ENCODE measurements around the gene APAF1.
"Not testable (repeated sequence)": the region's sequence is repeated elsewhere in the genome, so short reads cannot be mapped to it uniquely, and the experiment has no call there.

The APAF1 gene

DNA sequence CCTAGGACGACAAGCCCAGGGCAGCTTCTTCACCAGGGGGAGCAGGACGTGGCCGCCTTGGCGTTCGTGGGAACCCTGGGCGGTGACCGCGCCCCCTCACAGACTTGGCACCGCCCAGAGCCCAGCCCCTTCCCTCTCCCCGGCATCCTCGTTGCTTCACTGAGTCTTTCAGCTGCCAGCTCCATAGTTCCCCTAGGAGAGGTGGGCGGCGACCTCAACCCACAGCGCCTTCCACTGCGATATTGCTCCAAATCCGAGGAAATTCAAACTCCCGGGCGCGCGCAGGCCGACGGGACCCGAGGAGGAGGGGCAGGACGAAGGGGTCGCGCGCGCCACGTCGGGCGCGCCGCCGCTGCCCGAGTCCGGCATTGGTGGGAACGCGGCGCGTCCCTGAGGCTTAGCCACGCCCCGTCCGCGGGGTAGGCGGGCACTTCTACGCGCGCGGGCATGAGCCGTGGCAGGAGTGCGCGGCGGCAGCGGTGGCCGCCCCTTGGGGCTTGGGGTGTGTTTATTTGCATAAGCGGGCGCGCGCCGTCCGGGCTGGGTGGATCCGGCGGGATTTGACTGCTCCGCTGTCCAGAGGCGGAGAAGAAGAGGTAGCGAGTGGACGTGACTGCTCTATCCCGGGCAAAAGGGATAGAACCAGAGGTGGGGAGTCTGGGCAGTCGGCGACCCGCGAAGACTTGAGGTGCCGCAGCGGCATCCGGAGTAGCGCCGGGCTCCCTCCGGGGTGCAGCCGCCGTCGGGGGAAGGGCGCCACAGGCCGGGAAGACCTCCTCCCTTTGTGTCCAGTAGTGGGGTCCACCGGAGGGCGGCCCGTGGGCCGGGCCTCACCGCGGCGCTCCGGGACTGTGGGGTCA, at the start of gene APAF1, which contains the start of gene IKBIP:
APAF1 (plus strand) TSS at position 579 of the 860 bp plus-strand sequence. CDS start 3,070 bp downstream, outside the sequence.
IKBIP (minus strand) TSS at position 77 of the 860 bp plus-strand sequence. CDS start 87 bp downstream, outside the sequence.
- DNase-seq (ENCODE audit: low spot score), result peak; percentile 96

GRCh38 chr12:98597313-98597712, 47.8 kb upstream of the APAF1 start:
- DNase-seq (ENCODE audit: low spot score), result not testable (repeated sequence)

DNA sequence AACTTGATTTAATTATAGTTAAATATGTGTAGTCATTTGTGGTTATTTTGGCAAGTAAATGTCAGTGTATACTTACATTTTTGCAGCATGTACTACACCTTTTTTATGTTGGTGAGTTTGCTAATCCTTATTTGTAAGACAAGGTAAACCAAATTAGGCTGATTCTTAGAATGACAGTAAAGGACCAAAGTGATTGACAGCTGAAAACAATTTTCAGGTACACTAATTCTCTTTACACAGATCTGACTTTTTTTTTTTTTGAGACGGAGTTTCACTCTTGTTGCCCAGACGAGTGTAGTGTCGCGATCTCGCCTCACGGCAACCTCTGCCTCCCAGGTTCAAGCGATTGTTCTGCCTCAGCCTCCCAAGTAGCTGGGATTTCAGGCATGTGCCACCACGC, 43.2 kb upstream of the APAF1 start:
- no peak for DNase-seq (ENCODE audit: low spot score)

GRCh38 chr12:98606359-98606988, 38.6 kb upstream of the APAF1 start:
- DNase-seq (ENCODE audit: low spot score), result no peak

DNA sequence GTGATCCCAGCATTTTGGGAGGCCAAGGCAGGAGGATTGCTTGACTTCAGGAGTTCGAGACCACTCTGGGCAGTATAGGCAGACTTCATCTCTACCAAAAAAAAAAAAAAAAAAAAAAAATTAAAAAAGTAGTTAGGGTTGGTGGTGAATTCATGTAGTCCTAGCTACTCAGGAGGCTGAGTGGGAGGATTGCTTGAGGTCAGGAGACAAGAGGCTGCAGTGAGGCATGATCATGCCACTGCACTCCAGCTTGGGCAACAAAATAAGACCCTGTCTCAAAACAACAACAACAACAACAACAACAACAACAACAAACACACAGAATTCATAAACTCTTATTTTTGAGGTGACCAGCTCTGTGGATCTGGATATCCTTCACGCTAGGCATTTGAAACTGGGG, 34.5 kb upstream of the APAF1 start:
- no peak for DNase-seq (ENCODE audit: low spot score)

DNA sequence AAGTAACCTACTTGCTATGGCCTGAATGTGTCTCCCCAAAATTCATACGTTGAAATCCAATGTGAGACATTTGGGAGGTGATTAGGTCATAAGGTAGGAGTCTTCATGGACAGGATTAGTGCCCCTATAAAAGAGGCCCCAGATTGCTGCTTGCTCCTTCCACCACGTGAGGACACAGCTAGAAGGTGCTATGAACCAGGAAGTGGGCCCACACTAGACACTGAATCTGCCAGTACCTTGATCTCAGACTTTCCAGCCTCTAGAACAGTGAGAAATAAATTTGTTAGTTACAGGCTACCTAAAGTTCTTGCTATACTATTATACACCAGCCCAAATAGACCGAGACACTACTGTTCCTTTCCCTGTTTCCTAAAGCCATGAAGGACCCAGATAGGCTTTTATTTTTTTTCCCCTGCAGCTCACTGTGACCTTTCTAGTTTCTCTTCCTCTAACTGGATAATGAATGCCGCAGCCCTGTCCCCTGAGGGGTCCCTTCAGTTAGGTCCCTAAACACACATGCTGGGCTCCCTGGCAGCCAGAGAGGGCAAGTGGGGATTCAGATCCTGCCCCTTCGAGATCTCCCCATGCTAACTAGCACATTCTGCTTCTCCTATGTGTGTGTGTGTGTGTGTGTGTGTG, 32.3 kb upstream of the APAF1 start:
- no peak for DNase-seq (ENCODE audit: low spot score)

DNA sequence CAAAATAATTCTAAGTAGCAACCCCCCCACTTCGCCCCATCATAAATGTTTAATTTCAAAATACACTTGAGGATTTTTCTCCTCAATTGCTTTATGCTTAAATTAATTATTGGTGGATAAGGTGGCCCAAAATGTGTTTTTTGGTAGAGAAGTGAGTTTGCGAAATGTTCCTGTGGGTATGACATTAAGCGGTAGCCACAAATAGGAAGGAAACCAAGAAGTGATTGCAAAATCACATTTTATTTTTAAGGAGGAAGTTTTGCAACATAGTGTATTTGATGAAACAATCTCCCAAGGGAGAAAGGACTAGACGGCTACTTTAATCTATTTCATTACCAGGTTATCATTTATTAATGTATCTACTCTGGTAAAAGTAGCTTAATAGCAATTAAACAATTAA, 26.1 kb upstream of the APAF1 start:
- no peak for DNase-seq (ENCODE audit: low spot score)

- DNase-seq (ENCODE audit: low spot score), result peak; percentile 77
Observed at GRCh38 chr12:98635657-98636323, 9.3 kb upstream of the APAF1 start.

DNA sequence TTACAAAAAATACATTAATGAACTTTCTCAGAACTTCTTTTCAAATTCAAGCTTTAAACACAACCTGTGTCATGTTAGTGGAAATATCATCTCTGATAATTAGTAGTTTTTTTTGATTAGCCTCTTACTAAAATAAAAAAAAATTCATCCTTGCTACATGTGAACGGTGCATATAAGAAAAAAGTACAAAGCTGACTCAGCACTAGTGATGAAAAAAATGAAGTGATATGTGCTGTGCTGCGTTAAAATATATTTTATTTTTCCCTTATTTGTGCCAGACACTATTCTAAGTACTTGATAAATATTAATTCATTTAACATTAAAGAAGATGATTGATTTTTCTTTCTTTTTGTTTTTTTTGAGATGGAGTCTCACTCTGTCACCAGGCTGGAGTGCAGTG, 8.0 kb upstream of the APAF1 start:
- DNase-seq (ENCODE audit: low spot score), result no peak

DNA sequence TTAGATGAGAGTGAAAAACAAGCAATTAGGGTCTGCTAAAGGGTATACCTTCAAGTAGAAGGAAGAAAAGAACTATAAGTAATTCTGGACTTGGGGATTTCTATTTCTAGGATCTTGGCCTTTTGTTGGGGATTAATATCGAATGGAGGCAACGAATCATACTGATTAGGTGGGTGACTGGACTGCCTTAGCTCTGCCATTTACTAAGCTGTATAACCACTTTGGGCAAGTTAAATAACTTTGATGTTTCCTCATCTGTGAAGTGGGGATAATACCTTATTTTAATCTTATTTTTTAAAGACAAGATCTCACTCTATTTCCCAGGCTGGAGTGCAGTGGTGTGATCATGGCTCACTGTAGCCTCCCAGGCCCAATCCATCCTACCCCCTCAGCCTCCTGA, 7.1 kb upstream of the APAF1 start:
- no peak for DNase-seq (ENCODE audit: low spot score)

GRCh38 chr12:98639491-98639890, 5.6 kb upstream of the APAF1 start:
- no peak for DNase-seq (ENCODE audit: low spot score)

- DNase-seq (ENCODE audit: low spot score), result not testable (repeated sequence)
Observed at GRCh38 chr12:98642801-98643200, 2.3 kb upstream of the APAF1 start.

DNA sequence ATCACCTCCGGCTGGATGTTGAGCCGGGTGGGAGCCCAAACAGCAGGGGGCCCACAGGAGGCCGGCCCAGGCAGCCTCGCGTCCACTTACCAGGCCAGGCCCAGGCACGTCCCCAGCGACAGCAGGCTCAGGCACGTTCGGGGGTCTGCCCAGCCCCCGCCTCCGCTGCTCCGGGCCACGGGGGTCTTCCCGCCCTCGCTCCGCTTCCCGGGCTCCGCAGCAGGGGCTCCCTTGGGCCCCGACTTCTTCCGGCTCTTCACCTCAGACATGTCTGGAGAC, 718 bp upstream of the APAF1 start:
- no peak for DNase-seq (ENCODE audit: low spot score)

DNA sequence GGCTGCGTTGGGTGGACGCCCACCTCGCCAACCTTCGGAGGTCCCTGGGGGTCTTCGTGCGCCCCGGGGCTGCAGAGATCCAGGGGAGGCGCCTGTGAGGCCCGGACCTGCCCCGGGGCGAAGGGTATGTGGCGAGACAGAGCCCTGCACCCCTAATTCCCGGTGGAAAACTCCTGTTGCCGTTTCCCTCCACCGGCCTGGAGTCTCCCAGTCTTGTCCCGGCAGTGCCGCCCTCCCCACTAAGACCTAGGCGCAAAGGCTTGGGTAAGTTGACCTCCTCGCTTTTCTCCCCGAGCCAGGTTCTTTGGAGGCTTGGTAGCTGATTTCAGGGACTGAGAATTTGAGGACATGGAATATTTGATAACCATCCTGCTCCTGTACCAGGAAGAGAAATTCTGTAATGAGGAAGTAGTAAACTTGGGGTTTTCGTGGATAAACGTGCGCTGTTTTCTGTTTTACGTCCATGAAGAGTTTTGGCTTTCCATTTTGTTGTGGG, 530 bp downstream of the APAF1 start:
- DNase-seq (ENCODE audit: low spot score), result no peak

DNA sequence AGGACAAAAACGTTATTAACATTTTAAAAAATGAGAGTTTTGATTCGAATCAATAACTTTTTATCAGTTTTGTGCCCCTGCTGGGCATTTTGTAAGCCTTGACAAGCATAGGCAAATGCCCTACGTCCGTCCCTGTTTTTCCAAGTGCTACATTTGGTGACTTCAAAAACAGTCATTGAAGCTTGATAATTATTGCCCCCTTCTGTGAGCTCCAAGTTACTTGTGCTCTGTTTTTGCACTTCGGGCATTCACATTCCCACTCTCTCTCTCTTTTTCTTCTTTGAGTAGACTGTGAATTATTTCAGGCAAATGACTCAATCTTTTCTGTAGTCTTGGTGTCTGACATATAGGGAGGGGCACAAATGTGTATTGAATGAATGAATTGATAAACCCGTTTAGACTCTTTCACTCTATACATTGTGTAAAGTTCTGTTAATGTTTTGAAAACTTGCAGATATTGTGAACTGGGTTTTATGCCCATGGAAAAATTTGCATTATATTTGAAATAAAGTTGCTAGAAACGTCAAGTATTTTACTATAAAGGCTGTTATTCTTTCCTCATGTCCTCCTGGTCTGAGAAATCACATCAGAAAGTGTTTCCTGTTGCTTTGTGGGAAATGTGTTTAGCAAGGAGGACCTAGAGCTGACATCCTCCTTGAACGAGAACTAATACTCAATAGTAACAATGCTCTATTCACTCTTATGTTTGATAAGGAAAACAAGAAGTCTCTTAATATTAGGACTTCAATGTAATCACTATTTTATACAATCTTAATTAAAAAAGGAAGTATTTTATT, 1.4 kb downstream of the APAF1 start:
- peak; percentile 59 for DNase-seq (ENCODE audit: low spot score)

GRCh38 chr12:98651328-98651727, 6.2 kb downstream of the APAF1 start:
- no peak for DNase-seq (ENCODE audit: low spot score)

GRCh38 chr12:98653866-98654493, 8.9 kb downstream of the APAF1 start:
- peak; percentile 37 for DNase-seq (ENCODE audit: low spot score)

DNA sequence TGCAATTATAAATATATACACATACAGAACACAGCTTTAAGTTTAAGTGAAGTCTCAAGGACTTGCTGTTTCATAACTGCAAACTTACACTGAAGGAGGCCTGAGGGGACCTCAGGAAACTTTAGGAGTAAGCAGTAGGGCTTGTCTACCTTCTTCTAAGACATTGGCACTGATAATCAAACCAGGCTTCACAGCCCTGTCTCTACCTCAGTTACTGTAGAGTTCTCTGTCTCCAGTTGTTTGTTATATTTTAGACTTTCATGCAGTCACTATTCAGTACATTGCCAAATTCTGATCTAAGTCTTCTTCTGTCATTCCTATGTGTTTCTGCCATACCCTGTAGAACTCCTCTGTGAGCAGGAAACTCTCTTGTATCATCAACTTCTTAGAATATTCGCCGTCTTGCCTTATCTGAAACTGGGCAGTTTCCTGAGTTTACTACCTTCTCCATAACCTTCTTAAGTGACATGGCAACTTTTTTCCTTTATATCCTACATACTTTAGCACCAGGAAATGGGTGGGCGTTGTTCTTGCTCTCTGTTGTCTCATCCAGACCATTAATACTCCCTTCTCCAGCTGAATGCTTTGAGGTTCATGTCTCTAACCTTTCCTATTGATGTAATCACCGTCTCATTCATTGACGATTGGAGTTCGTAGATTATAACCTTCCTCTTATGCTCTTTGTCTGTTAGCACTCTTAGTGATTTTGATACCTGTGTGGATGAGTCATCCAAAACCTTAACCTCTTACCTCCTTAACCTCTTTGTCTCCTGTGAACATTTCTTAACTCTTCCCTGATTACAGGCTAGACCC, 11.4 kb downstream of the APAF1 start:
- DNase-seq (ENCODE audit: low spot score), result no peak

- DNase-seq (ENCODE audit: low spot score), result no peak
Observed at GRCh38 chr12:98660521-98660920, 15.4 kb downstream of the APAF1 start.

DNA sequence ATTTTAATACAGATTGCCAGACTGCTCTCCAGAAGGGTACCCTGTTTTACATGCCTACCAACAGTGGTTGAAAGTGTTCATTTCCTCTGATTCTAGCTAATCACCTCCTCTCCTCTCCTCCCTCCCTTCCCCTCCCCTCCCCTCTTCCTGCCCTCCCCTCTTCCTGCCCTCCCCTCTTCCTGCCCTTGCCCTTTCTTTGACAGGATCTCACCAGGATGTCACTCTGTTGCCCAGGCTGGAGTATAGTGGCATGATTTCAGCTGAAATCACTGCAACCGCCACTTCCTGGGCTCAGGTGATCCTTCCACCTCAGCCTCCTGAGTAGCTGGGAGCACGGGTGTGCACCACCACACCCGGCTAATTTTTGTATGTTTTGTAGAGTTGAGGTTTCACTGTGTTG, 24.7 kb downstream of the APAF1 start:
- no peak for DNase-seq (ENCODE audit: low spot score)
